Left ventricle myocardium inferior (tissue), 1 donor: ENCODE results near the gene SP2. TPM values are rescaled to one million over a fixed set of nuclear protein-coding genes. Genes with fewer than 3 reads are reported as not detected.

Experiments
- DNase-seq: peaks from one replicate; pipeline ENCODE4 v3.0.0-alpha.2; 2020
- H3K27ac ChIP-seq: fragments of 200-600 bp; replicated peaks from 2 replicates; pipeline ENCODE4 v1.8.0; 2021
- H3K27me3 ChIP-seq: fragments of 200-600 bp; 2 replicates; pipeline ENCODE4 v1.8.0; 2021; ENCODE audit warnings: low read depth
- H3K36me3 ChIP-seq: fragments of 200-600 bp; 2 replicates; pipeline ENCODE4 v1.8.0; 2021
- H3K4me1 ChIP-seq: fragments of 200-600 bp; 2 replicates; pipeline ENCODE4 v1.8.0; 2021
- H3K4me3 ChIP-seq: fragments of 200-600 bp; 2 replicates; pipeline ENCODE4 v1.8.0; 2021; ENCODE audit warnings: mild to moderate bottlenecking, moderate library complexity
- H3K9me3 ChIP-seq: fragments of 200-600 bp; replicated peaks from 2 replicates; pipeline ENCODE4 v1.8.0; 2021
- CTCF ChIP-seq: fragments of 200-600 bp; IDR thresholded peaks from 2 replicates; pipeline ENCODE4 v1.8.0; 2021; ENCODE audit warnings: antibody characterized with exemption, mild to moderate bottlenecking, borderline replicate concordance
- intact Hi-C: fragments of 100-400 bp; cut with micrococcal nuclease; formaldehyde crosslinking; loops from one replicate; pipeline ENCODE4 v1.11.0; 2022
- total RNA-seq: library from RNA; stranded (reverse); fragmentation: NEBNext Ultra II Directional; extraction: Animal tissue kit (Norgen Biotek cat#: 25700); gene quantifications from one replicate; pipeline ENCODE4 v1.2.1, GENCODE V29; 2021
- donor health status: DM: no; HTN: yes; CAD: no; lungs with severe emphysema.

Gene SP2
- total RNA-seq, 1 donor from 2014 or later = 13.9 TPM

GRCh38 chr17:47973541-47973940 lies 77.5 kb downstream of the SP2 start:
- no peaks in the 10 kb centered on the region for H3K9me3 ChIP-seq
- no peak for DNase-seq
- H3K27me3 ChIP-seq = no peaks in the 10 kb centered on the region
- peaks cover 21% of the 10 kb centered on the region for H3K4me1 ChIP-seq
- H3K4me3 ChIP-seq = no peak overlapping the region
- intact Hi-C loops = loop anchor here (10.0 kb wide), 1 partner anchor 129 kb away; the partner anchor contains the start of gene SCRN2
- peaks cover 51% of the 10 kb centered on the region for H3K36me3 ChIP-seq
- no peak for TF ChIP-seq CTCF
- no peak overlapping the region for H3K27ac ChIP-seq

DNA sequence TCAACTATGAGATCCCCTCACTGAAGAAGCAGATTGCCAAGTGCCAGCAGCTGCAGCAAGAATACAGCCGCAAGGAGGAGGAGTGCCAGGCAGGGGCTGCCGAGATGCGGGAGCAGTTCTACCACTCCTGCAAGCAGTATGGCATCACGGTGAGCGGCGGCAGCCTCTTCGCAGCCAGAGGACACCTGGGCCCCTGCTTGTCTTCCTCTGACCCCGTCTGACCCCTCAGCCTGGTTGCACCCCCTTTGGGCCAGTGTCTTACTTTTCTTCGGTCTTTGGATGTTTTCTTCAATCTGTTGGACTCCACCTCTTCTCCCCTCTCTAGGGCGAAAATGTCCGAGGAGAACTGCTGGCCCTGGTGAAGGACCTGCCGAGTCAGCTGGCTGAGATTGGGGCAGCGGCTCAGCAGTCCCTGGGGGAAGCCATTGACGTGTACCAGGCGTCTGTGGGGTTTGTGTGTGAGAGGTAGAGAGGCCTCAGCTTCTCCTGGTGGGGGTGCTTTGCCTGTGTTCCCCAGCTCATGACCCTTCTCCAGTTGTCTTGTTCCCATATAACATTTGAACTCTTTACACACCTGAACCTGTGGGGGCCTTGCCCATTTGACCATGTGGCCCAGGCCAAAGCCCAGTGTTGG lies 79.3 kb downstream of the SP2 start:
- no peak for DNase-seq
- TF ChIP-seq CTCF = no peak
- Histone ChIP-seq H3K27ac (no peak overlapping the region), H3K4me1 (peaks cover 17% of the 10 kb centered on the region), H3K4me3 (no peak overlapping the region), H3K36me3 (peaks cover 69% of the 10 kb centered on the region), H3K27me3 (no peaks in the 10 kb centered on the region), H3K9me3 (no peaks in the 10 kb centered on the region)
- intact Hi-C loops = loop anchor here (10.0 kb wide), 1 partner anchor 131 kb away; the partner anchor contains the start of gene SCRN2

GRCh38 chr17:47975823-47976205 lies 79.8 kb downstream of the SP2 start:
- Histone ChIP-seq H3K4me3 (no peak overlapping the region), H3K27ac (no peak overlapping the region), H3K36me3 (peaks cover 74% of the 10 kb centered on the region), H3K4me1 (peaks cover 15% of the 10 kb centered on the region), H3K9me3 (no peaks in the 10 kb centered on the region), H3K27me3 (no peaks in the 10 kb centered on the region)
- no peak for TF ChIP-seq CTCF
- intact Hi-C loops = loop anchor here (10.0 kb wide), 1 partner anchor 131 kb away; the partner anchor contains the start of gene SCRN2
- no peak for DNase-seq

DNA sequence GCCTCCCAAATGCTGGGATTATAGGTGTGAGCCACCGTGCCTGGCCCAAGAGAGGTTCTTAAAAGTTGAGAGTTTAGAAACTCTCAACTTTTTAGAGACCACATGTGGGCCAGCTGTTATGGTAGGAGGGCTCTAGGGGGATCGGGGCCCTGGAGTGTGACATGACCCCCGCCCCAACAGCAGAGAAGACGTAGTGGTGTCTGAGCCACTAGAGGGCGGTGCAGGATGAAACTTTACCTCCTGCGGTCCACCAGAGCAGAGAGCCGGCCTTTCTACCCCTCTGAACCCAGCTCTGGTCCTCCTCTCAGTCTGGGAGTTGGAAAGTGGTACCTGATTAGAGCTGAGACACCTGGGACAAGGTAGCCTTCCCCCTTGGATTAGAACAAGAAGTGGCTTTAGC lies 82.3 kb downstream of the SP2 start:
- no peaks in the 10 kb centered on the region for H3K9me3 ChIP-seq
- TF ChIP-seq CTCF = peak; percentile 75
- intact Hi-C loops = loop anchor here (10.0 kb wide), 1 partner anchor 134 kb away; the partner anchor contains the start of gene SCRN2
- H3K27me3 ChIP-seq = no peaks in the 10 kb centered on the region
- H3K36me3 ChIP-seq = peaks cover 94% of the 10 kb centered on the region
- no peak overlapping the region for H3K27ac ChIP-seq
- H3K4me1 ChIP-seq = peaks cover 8% of the 10 kb centered on the region
- no peak overlapping the region for H3K4me3 ChIP-seq
- DNase-seq = peak; percentile 37

Other genes starting within 250 kb of the SP2 start
- gene KPNB1, start 246.3 kb upstream of the SP2 start, total RNA-seq = 173 TPM
- 14.8 TPM for gene TBKBP1, start 202.1 kb upstream of the SP2 start, total RNA-seq
- gene TBX21, start 163.0 kb upstream of the SP2 start, total RNA-seq = 0.25 TPM
- gene OSBPL7, start 74.4 kb upstream of the SP2 start, total RNA-seq = 4.4 TPM
- 60.5 TPM for gene MRPL10, start 64.7 kb upstream of the SP2 start, total RNA-seq
- gene LRRC46, start 64.6 kb upstream of the SP2 start, total RNA-seq = 0.63 TPM
- 27.1 TPM for gene SCRN2, start 55.0 kb upstream of the SP2 start, total RNA-seq
- gene SP6, start 45.1 kb upstream of the SP2 start, total RNA-seq = 0.16 TPM
- gene PNPO, start 45.3 kb downstream of the SP2 start, total RNA-seq = 25.3 TPM
- 0.14 TPM for gene PRR15L, start 61.6 kb downstream of the SP2 start, total RNA-seq
- 50.1 TPM for gene CDK5RAP3, start 74.9 kb downstream of the SP2 start, total RNA-seq
- gene COPZ2, start 141.6 kb downstream of the SP2 start, total RNA-seq = 50.6 TPM
- 895 TPM for gene NFE2L1, start 152.1 kb downstream of the SP2 start, total RNA-seq
- 33.0 TPM for gene CBX1, start 205.2 kb downstream of the SP2 start, total RNA-seq
- gene SNX11, start 211.5 kb downstream of the SP2 start, total RNA-seq = 11.3 TPM